ENCODE results near the gene ALPG. TPM values are rescaled to one million over a fixed set of nuclear protein-coding genes. Genes with fewer than 3 reads are reported as not detected.

The ALPG gene
- total and polyA plus RNA-seq, 2 donors (not counting 3 experiments of a cell fraction or from before 2014, with no cell fraction given): not detected

- Histone ChIP-seq H3K9me1 (replicated peaks; ENCODE audit: control insufficient read depth, extremely low read depth, insufficient read depth, low read length) (no peaks in the 10 kb centered on the region), H3K27me3 (ENCODE audit: control insufficient read depth in 2 of 2, insufficient read depth in 2 of 2, low read length in 2 of 2) (peaks cover 5 to 13% of the 10 kb centered on the region in 2 experiments), H3K36me3 (ENCODE audit: control insufficient read depth in 2 of 2, extremely low read depth in 1 of 2, insufficient read depth in 2 of 2, low read length in 2 of 2) (no peaks in the 10 kb centered on the region), H3K4me2 (ENCODE audit: insufficient read depth, low read length) (no peak overlapping the region), H2AFZ (ENCODE audit: low read depth, low read length) (no peak overlapping the region), H4K20me1 (replicated peaks; ENCODE audit: control insufficient read depth, extremely low read depth, insufficient read depth, low read length) (no peaks in the 10 kb centered on the region), H3K27ac (ENCODE audit: insufficient read depth, low read depth, low read length) (no peak overlapping the region), H3K9me3 (replicated peaks; ENCODE audit: control insufficient read depth, insufficient read depth, low read length) (no peaks in the 10 kb centered on the region), H3K4me3 (replicated peaks in 1 of 3; ENCODE audit: insufficient read depth in 1 of 3, low read depth in 1 of 3, low read length in 3 of 3) (no peak overlapping the region), H3K79me2 (ENCODE audit: control insufficient read depth, insufficient read depth, low read length) (no peaks in the 10 kb centered on the region), H3K9ac (replicated peaks; ENCODE audit: extremely low read depth, insufficient read depth, low read length) (no peak overlapping the region), H3K4me1 (ENCODE audit: control insufficient read depth, extremely low read depth, insufficient read depth, low read length) (no peaks in the 10 kb centered on the region)
- dilution Hi-C loops (cut with MboI; ENCODE audit: extremely low pct_ligation_motif_present, low sequenced_read_pairs) (no loop called here), intact Hi-C loops (cut with micrococcal nuclease) (no loop called here)
- no peak for TF ChIP-seq FOS (IDR thresholded peaks at IDR 0.05; ENCODE audit: borderline replicate concordance, insufficient read depth, low read length)
- TF ChIP-seq, protein P1, sequence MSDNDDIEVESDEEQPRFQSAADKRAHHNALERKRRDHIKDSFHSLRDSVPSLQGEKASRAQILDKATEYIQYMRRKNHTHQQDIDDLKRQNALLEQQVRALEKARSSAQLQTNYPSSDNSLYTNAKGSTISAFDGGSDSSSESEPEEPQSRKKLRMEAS (IDR thresholded peaks at IDR 0.05; ENCODE audit: insufficient read depth, insufficient read length): no peak
- no peak for TF ChIP-seq POLR2A (IDR thresholded peaks at IDR 0.05; ENCODE audit: low read depth, low read length)
- TF ChIP-seq, protein P2, sequence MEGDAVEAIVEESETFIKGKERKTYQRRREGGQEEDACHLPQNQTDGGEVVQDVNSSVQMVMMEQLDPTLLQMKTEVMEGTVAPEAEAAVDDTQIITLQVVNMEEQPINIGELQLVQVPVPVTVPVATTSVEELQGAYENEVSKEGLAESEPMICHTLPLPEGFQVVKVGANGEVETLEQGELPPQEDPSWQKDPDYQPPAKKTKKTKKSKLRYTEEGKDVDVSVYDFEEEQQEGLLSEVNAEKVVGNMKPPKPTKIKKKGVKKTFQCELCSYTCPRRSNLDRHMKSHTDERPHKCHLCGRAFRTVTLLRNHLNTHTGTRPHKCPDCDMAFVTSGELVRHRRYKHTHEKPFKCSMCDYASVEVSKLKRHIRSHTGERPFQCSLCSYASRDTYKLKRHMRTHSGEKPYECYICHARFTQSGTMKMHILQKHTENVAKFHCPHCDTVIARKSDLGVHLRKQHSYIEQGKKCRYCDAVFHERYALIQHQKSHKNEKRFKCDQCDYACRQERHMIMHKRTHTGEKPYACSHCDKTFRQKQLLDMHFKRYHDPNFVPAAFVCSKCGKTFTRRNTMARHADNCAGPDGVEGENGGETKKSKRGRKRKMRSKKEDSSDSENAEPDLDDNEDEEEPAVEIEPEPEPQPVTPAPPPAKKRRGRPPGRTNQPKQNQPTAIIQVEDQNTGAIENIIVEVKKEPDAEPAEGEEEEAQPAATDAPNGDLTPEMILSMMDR (IDR thresholded peaks at IDR 0.05; ENCODE audit: extremely low read depth in 1 of 2, insufficient read depth in 1 of 2, low read depth in 1 of 2, low read length in 2 of 2): no peak
- no peak for TF ChIP-seq JUN (IDR thresholded peaks at IDR 0.05; ENCODE audit: borderline replicate concordance, insufficient read depth, insufficient read length, low read depth)
- no peak for TF ChIP-seq EZH2 (IDR thresholded peaks at IDR 0.05; ENCODE audit: borderline replicate concordance, low read depth, low read length, severe bottlenecking)
- no peak for TF ChIP-seq POLR2AphosphoS5 (IDR thresholded peaks at IDR 0.05; ENCODE audit: insufficient read depth, low read depth, low read length)
- TF ChIP-seq MYC (IDR thresholded peaks at IDR 0.05; ENCODE audit: low read depth, low read length): no peak
- no peak for TF ChIP-seq GATA2 (IDR thresholded peaks at IDR 0.05; ENCODE audit: insufficient read depth, insufficient read length, low read depth, low read length)
- no TSS peak for BruUV-seq (replicated peaks)
- DNase-seq (ENCODE audit: low read depth, low spot score) (no peak), FAIRE-seq (no peak)
- ChIA-PET CTCF (interaction anchor here (1.0 to 2.0 kb wide), 2 partner anchors 10 to 16 kb away, joined by 3 to 4 read pairs; no protein-coding TSS in a partner anchor), POLR2A (no interaction called here)
These were observed 31.5 kb upstream of the ALPG start for GRCh38 chr2:232375164-232375563.

Measured in endothelial cell of umbilical vein (primary cell).